GM23338 (cell line): ENCODE data around the gene INPP5A. TPM values are rescaled to one million over a fixed set of nuclear protein-coding genes. Genes with fewer than 3 reads are reported as not detected.

ENCODE experiments used
- ATAC-seq: fragments of 200-7000 bp; cut with Tn5 transposase; 3 replicates; pipeline ENCODE4 v1.9.1; 2020
- DNase-seq: peaks from one replicate; pipeline ENCODE4 v3.0.0-alpha.2; 2015; ENCODE audit warnings: low spot score
- H2AFZ ChIP-seq: fragments of 200-600 bp; sonication (generic); 2 replicates; pipeline ENCODE4 v1.8.0; 2016; ENCODE audit warnings: antibody characterized with exemption, mild to moderate bottlenecking, moderate library complexity
- H3F3A ChIP-seq: fragments of 200-600 bp; sonication (generic); replicated peaks from 2 replicates; pipeline ENCODE4 v1.8.0; 2017; ENCODE audit warnings: antibody characterized with exemption, mixed run types, low read depth
- H3K27ac ChIP-seq: fragments of 200-600 bp; sonication (generic); 2 replicates; pipeline ENCODE4 v1.6.1; 2016; ENCODE audit warnings: low read depth
- H3K27me3 ChIP-seq: fragments of 200-600 bp; sonication (generic); 2 replicates; pipeline ENCODE4 v1.8.0; 2016; ENCODE audit warnings: mild to moderate bottlenecking, mixed run types, moderate library complexity; ENCODE audit not compliant: insufficient read depth
- H3K36me3 ChIP-seq: fragments of 200-600 bp; sonication (generic); 2 replicates; pipeline ENCODE4 v1.8.0; 2016; ENCODE audit warnings: mild to moderate bottlenecking; ENCODE audit not compliant: insufficient read depth
- H3K4me1 ChIP-seq: fragments of 200-600 bp; sonication (generic); 2 replicates; pipeline ENCODE4 v1.8.0; 2016; ENCODE audit warnings: mild to moderate bottlenecking, moderate library complexity; ENCODE audit not compliant: insufficient read depth
- H3K4me2 ChIP-seq: fragments of 200-600 bp; sonication (generic); 2 replicates; pipeline ENCODE4 v1.7.1; 2017; ENCODE audit warnings: mixed run types
- H3K4me3 ChIP-seq: fragments of 200-600 bp; sonication (generic); 2 replicates; pipeline ENCODE4 v1.6.1; 2016; ENCODE audit warnings: mixed run types
- H3K79me2 ChIP-seq: fragments of 200-600 bp; sonication (generic); replicated peaks from 2 replicates; pipeline ENCODE4 v1.8.0; 2017; ENCODE audit warnings: mild to moderate bottlenecking; ENCODE audit not compliant: insufficient read depth
- H3K9me2 ChIP-seq: fragments of 200-600 bp; sonication (generic); 2 replicates; pipeline ENCODE4 v1.8.0; 2017; ENCODE audit not compliant: insufficient read depth
- H4K20me1 ChIP-seq: fragments of 200-600 bp; sonication (generic); replicated peaks from 2 replicates; pipeline ENCODE4 v1.8.0; 2017; ENCODE audit warnings: mild to moderate bottlenecking; ENCODE audit not compliant: insufficient read depth
- H3K27ac Mint-ChIP-seq: 2 replicates; pipeline ENCODE4 v1.8.0; 2020; ENCODE audit warnings: inconsistent platforms, mild to moderate bottlenecking, moderate library complexity, mixed read lengths
- H3K27me3 Mint-ChIP-seq: 3 replicates; pipeline ENCODE4 v1.8.0; 2022; ENCODE audit warnings: low read depth, mild to moderate bottlenecking, moderate library complexity, mixed read lengths, inconsistent platforms; ENCODE audit not compliant: insufficient read depth, poor library complexity
- H3K36me3 Mint-ChIP-seq: 3 replicates; pipeline ENCODE4 v1.8.0; 2021; ENCODE audit warnings: low read depth, mild to moderate bottlenecking, inconsistent platforms, moderate library complexity, mixed read lengths
- H3K4me1 Mint-ChIP-seq: 3 replicates; pipeline ENCODE4 v1.8.0; 2020; ENCODE audit warnings: mild to moderate bottlenecking, inconsistent platforms, mixed read lengths
- H3K4me3 Mint-ChIP-seq: 3 replicates; pipeline ENCODE4 v1.8.0; 2021; ENCODE audit warnings: moderate library complexity, mild to moderate bottlenecking, inconsistent platforms, mixed read lengths
- H3K9me3 Mint-ChIP-seq: 3 replicates; pipeline ENCODE4 v1.8.0; 2020; ENCODE audit warnings: moderate library complexity, mild to moderate bottlenecking, inconsistent platforms, mixed read lengths
- CREB1 ChIP-seq: fragments of 250-450 bp; sonication (Bioruptor Pico); IDR thresholded peaks from 2 replicates; pipeline ENCODE4 v1.5.0; 2020; ENCODE audit warnings: low read depth, mild to moderate bottlenecking, moderate library complexity
- CTCF ChIP-seq, 2 experiments: fragments of 200-600 bp in 1 of 2; sonication (generic) in 1 of 2; conservative IDR thresholded peaks; 2 replicates each; pipeline versions ENCODE4 v1.5.1 to v1.6.1; 2016 to 2017; ENCODE audit warnings: antibody characterized with exemption in 2 of 2, low read depth in 2 of 2, mild to moderate bottlenecking in 2 of 2, moderate library complexity in 1 of 2
- ETS1 ChIP-seq: IDR thresholded peaks from 2 replicates; pipeline ENCODE4 v1.6.1; 2016; ENCODE audit warnings: antibody characterized with exemption
- EZH2 ChIP-seq: fragments of 200-600 bp; sonication (generic); IDR thresholded peaks from one replicate; pipeline ENCODE4 v1.8.0; 2017; ENCODE audit warnings: antibody characterized with exemption, mild to moderate bottlenecking, low read depth; ENCODE audit not compliant: unreplicated experiment
- EZH2phosphoT487 ChIP-seq: fragments of 200-600 bp; sonication (generic); IDR thresholded peaks from one replicate; pipeline ENCODE4 v1.8.1; 2018; ENCODE audit warnings: antibody characterized with exemption; ENCODE audit not compliant: unreplicated experiment
- JUNB ChIP-seq: IDR thresholded peaks from one replicate; pipeline ENCODE4 v1.6.1; 2016; ENCODE audit warnings: antibody characterized with exemption; ENCODE audit not compliant: unreplicated experiment
- NANOG ChIP-seq: IDR thresholded peaks from 2 replicates; pipeline ENCODE4 v1.6.1; 2016; ENCODE audit warnings: antibody characterized with exemption, borderline replicate concordance
- POLR2AphosphoS5 ChIP-seq: IDR thresholded peaks from 2 replicates; pipeline ENCODE4 v1.6.1; 2016; ENCODE audit warnings: antibody characterized with exemption, low read depth
- REST ChIP-seq: IDR thresholded peaks from one replicate; pipeline ENCODE4 v1.6.1; 2018; ENCODE audit warnings: antibody characterized with exemption; ENCODE audit not compliant: unreplicated experiment
- STAT1 ChIP-seq: IDR thresholded peaks from one replicate; pipeline ENCODE4 v1.6.1; 2016; ENCODE audit warnings: antibody characterized with exemption; ENCODE audit not compliant: unreplicated experiment
- ZNF114 ChIP-seq: fragments of 250-450 bp; sonication (Bioruptor Pico); IDR thresholded peaks from 2 replicates; pipeline ENCODE4 v1.5.0; 2020; ENCODE audit warnings: mild to moderate bottlenecking, moderate library complexity
- ZNF331 ChIP-seq: fragments of 250-450 bp; sonication (Bioruptor Pico); IDR thresholded peaks from 2 replicates; pipeline ENCODE4 v1.5.0; 2020; ENCODE audit warnings: low read depth, mild to moderate bottlenecking, moderate library complexity
- ZNF462 ChIP-seq: fragments of 250-450 bp; sonication (Bioruptor Pico); IDR thresholded peaks from 2 replicates; pipeline ENCODE4 v1.5.0; 2020; ENCODE audit warnings: mild to moderate bottlenecking, moderate library complexity
- polyA plus RNA-seq: library from polyadenylated mRNA; unstranded; fragments of >200 nt; fragmentation: Nextera tagmentation; extraction: Ambion mirVana; gene quantifications from 2 replicates; pipeline ENCODE4 v1.2.1, GENCODE V29; 2016
- total RNA-seq: library from RNA; depleted of rRNA; stranded (reverse); fragments of >200 nt; shearing (Covaris generic); gene quantifications from 2 replicates; pipeline ENCODE4 v1.2.3, GENCODE V29; 2014

Gene INPP5A
- total and polyA plus RNA-seq, 2 experiments from 2014 or later: 5.9 to 40.6 TPM

GRCh38 chr10:132590752-132591121 lies 53.1 kb downstream of the INPP5A start:
- no peak overlapping the region; the same call in 2 of the 3 replicates for H3K4me3 Mint-ChIP-seq
- Histone ChIP-seq H3K36me3 (no peaks in the 10 kb centered on the region), H3K4me3 (no peak overlapping the region), H3K27me3 (no peaks in the 10 kb centered on the region), H3K27ac (no peak overlapping the region), H3F3A (no peaks in the 10 kb centered on the region), H3K4me2 (no peak overlapping the region), H3K4me1 (no peaks in the 10 kb centered on the region), H3K79me2 (peaks cover 12% of the 10 kb centered on the region), H3K9me2 (no peaks in the 10 kb centered on the region), H2AFZ (no peak overlapping the region), H4K20me1 (peaks cover 7% of the 10 kb centered on the region)
- H3K9me3 Mint-ChIP-seq: no peaks in the 10 kb centered on the region
- DNase-seq: no peak
- no peak for ATAC-seq
- no peak for TF ChIP-seq POLR2AphosphoS5
- TF ChIP-seq ZNF114 (CRISPR knock-in tag): no peak
- no peak for TF ChIP-seq ZNF462 (CRISPR knock-in tag)
- no peak for TF ChIP-seq CREB1 (CRISPR knock-in tag)
- no peak for TF ChIP-seq REST
- no peak for TF ChIP-seq EZH2
- no peak for TF ChIP-seq EZH2phosphoT487
- no peak for TF ChIP-seq ZNF331 (CRISPR knock-in tag)
- no peak for TF ChIP-seq JUNB
- no peak for TF ChIP-seq ETS1
- TF ChIP-seq NANOG: no peak
- no peak for TF ChIP-seq STAT1
- TF ChIP-seq CTCF (conservative IDR thresholded peaks at IDR 0.05; ENCODE audit: low read depth in 2 of 2): no peak
- H3K27ac Mint-ChIP-seq: no peak overlapping the region; the same call in 1 of the 2 replicates
- H3K36me3 Mint-ChIP-seq: no peaks in the 10 kb centered on the region
- H3K4me1 Mint-ChIP-seq: peaks cover 15% of the 10 kb centered on the region
- H3K27me3 Mint-ChIP-seq: peaks cover 12% of the 10 kb centered on the region
